HEK293 (cell line): Measurements from ENCODE around the gene SFRP4.

Source experiments
- PRDM4 ChIP-seq: fragments of 450-650 bp; formaldehyde crosslinking; IDR thresholded peaks from 2 replicates; pipeline ENCODE4 v1.5.1; 2017; ENCODE audit warnings: missing biosample characterization, missing genetic modification characterization
- ZBTB7A ChIP-seq: fragments of 450-650 bp; formaldehyde crosslinking; IDR thresholded peaks from 2 replicates; pipeline ENCODE4 v1.5.1; 2016; ENCODE audit warnings: low read depth, missing biosample characterization, missing genetic modification characterization
- ZNF513 ChIP-seq: fragments of 450-650 bp; IDR thresholded peaks from 2 replicates; pipeline ENCODE4 v1.5.1; 2018; ENCODE audit warnings: missing biosample characterization, missing genetic modification characterization
- ZNF623 ChIP-seq: fragments of 450-650 bp; formaldehyde crosslinking; IDR thresholded peaks from 2 replicates; pipeline ENCODE4 v1.5.1; 2016; ENCODE audit warnings: missing biosample characterization, missing genetic modification characterization
- TF ChIP-seq, protein P1 (sequence below): fragments of 450-650 bp; formaldehyde crosslinking; IDR thresholded peaks from 2 replicates; pipeline ENCODE4 v1.5.1; 2016; ENCODE audit warnings: missing biosample characterization, missing genetic modification characterization

- TF ChIP-seq, protein P1, sequence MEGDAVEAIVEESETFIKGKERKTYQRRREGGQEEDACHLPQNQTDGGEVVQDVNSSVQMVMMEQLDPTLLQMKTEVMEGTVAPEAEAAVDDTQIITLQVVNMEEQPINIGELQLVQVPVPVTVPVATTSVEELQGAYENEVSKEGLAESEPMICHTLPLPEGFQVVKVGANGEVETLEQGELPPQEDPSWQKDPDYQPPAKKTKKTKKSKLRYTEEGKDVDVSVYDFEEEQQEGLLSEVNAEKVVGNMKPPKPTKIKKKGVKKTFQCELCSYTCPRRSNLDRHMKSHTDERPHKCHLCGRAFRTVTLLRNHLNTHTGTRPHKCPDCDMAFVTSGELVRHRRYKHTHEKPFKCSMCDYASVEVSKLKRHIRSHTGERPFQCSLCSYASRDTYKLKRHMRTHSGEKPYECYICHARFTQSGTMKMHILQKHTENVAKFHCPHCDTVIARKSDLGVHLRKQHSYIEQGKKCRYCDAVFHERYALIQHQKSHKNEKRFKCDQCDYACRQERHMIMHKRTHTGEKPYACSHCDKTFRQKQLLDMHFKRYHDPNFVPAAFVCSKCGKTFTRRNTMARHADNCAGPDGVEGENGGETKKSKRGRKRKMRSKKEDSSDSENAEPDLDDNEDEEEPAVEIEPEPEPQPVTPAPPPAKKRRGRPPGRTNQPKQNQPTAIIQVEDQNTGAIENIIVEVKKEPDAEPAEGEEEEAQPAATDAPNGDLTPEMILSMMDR (tag by site-specific recombination): no peak
- TF ChIP-seq ZNF623 (tag by site-specific recombination) (no peak), ZBTB7A (tag by site-specific recombination) (no peak), PRDM4 (no peak), ZNF513 (no peak)
Observed at GRCh38 chr7:37928878-37929277, 12.3 kb upstream of the SFRP4 start.
